GM12878 (cell line): ENCODE data around the gene NCKAP5. TPM values are rescaled to one million over a fixed set of nuclear protein-coding genes. Genes with fewer than 3 reads are reported as not detected.
A peak's percentile ranks its signal among the peaks of the same experiment; 100 is the strongest.

Experiments used
- ATAC-seq: fragments of 200-7000 bp; cut with Tn5 transposase; 3 replicates; pipeline ENCODE4 v1.9.1; 2020; ENCODE audit warnings: mild to moderate bottlenecking, moderate library complexity
- BruUV-seq: library from RNA; stranded (reverse); fragments of 400-500 nt; replicated peaks from 2 replicates; lab custom pipeline; 2021; lab: Mats Ljungman, UMichigan
- CTCF ChIA-PET: fragments of 300-600 bp; sonication (Branson Sonifier 250); formaldehyde crosslinking; extraction: SDS; loops from one replicate; lab custom pipeline; 2021; ENCODE audit warnings: inconsistent platforms; lab: Yijun Ruan, JAX
- POLR2A ChIA-PET: fragments of 350-600 bp; formaldehyde crosslinking; extraction: SDS; loops from one replicate; lab custom pipeline; 2021; ENCODE audit warnings: inconsistent platforms; lab: Charles Lee
- RAD21 ChIA-PET: fragments of 300-600 bp; sonication (Branson Sonifier 250); formaldehyde crosslinking; loops from one replicate; lab custom pipeline; 2023; ENCODE audit warnings: antibody characterized with exemption; ENCODE audit not compliant: unreplicated experiment; lab: Charles Lee
- SMC1A ChIA-PET: fragments of 300-600 bp; sonication (Branson Sonifier 250); formaldehyde crosslinking; loops from one replicate; lab custom pipeline; 2023; ENCODE audit not compliant: unreplicated experiment, uncharacterized antibody; lab: Charles Lee
- DNase-seq: peaks from one replicate; pipeline ENCODE4 v3.0.0-alpha.2; 2011; ENCODE audit warnings: low read depth, low spot score
- FAIRE-seq: peaks from 3 replicates; lab custom pipeline; 2011; peaks lifted over from hg19 to GRCh38; lab: Jason Lieb, UNC
- H2AFZ ChIP-seq: 2 replicates; pipeline ENCODE4 v1.6.0; 2011; ENCODE audit warnings: low read depth, low read length, control low read depth; ENCODE audit not compliant: control insufficient read depth
- H3K27ac ChIP-seq: 2 replicates; pipeline ENCODE4 v1.5.1; 2011; ENCODE audit warnings: control low read depth; ENCODE audit not compliant: control insufficient read depth, insufficient read depth
- H3K27me3 ChIP-seq, 2 experiments: replicated peaks in 1 of 2; 2 replicates each; pipeline versions ENCODE4 v1.6.0 to v1.6.1; 2011; ENCODE audit warnings: low read length in 1 of 2; ENCODE audit not compliant: control insufficient read depth in 2 of 2, insufficient read depth in 2 of 2
- H3K36me3 ChIP-seq, 2 experiments: 2 replicates each; pipeline ENCODE4 v1.5.1; 2011; ENCODE audit warnings: low read length in 1 of 2; ENCODE audit not compliant: control insufficient read depth in 2 of 2, insufficient read depth in 2 of 2
- H3K4me1 ChIP-seq: 2 replicates; pipeline ENCODE4 v1.6.1; 2011; ENCODE audit warnings: mild to moderate bottlenecking, low read length, moderate library complexity, mixed read lengths; ENCODE audit not compliant: control insufficient read depth, insufficient read depth
- H3K4me2 ChIP-seq: 2 replicates; pipeline ENCODE4 v1.6.0; 2011; ENCODE audit warnings: control low read depth; ENCODE audit not compliant: control insufficient read depth, insufficient read depth
- H3K4me3 ChIP-seq: fragments of 200-600 bp; sonication (generic); 2 replicates; pipeline ENCODE4 v1.5.1; 2016
- H3K79me2 ChIP-seq: 2 replicates; pipeline ENCODE4 v1.6.0; 2011; ENCODE audit warnings: low read length; ENCODE audit not compliant: control insufficient read depth, insufficient read depth
- H3K9ac ChIP-seq: 2 replicates; pipeline ENCODE4 v1.8.0; 2011; ENCODE audit warnings: low read length, control low read depth, mixed read lengths; ENCODE audit not compliant: control insufficient read depth, insufficient read depth
- H3K9me3 ChIP-seq: replicated peaks from 3 replicates; pipeline ENCODE4 v1.5.1; 2011; ENCODE audit warnings: mild to moderate bottlenecking, low read length; ENCODE audit not compliant: control insufficient read depth, insufficient read depth
- H4K20me1 ChIP-seq: 2 replicates; pipeline ENCODE4 v1.6.0; 2011; ENCODE audit not compliant: control insufficient read depth, insufficient read depth
- CBFB ChIP-seq: IDR thresholded peaks from 2 replicates; pipeline ENCODE4 v1.6.1; 2016; ENCODE audit warnings: antibody characterized with exemption, low read depth
- E4F1 ChIP-seq: fragments of 450-650 bp; IDR thresholded peaks from 2 replicates; pipeline ENCODE4 v1.6.1; 2018; ENCODE audit warnings: borderline replicate concordance, mild to moderate bottlenecking; ENCODE audit not compliant: partially characterized antibody
- EGR1 ChIP-seq, 2 experiments: IDR thresholded peaks; 1 replicate in 1 of 2; 2 replicates in 1 of 2; pipeline ENCODE4 v1.6.1; 2011 to 2012; ENCODE audit warnings: low read depth in 2 of 2, low read length in 2 of 2, borderline replicate concordance in 1 of 2, mild to moderate bottlenecking in 1 of 2, moderate library complexity in 1 of 2
- ELK1 ChIP-seq: IDR thresholded peaks from 2 replicates; pipeline ENCODE4 v1.6.1; 2012; ENCODE audit warnings: low read depth, low read length, improper control_type of control experiment
- HDAC6 ChIP-seq: fragments of 200-600 bp; sonication (generic); IDR thresholded peaks from one replicate; pipeline ENCODE4 v1.8.0; 2017; ENCODE audit warnings: antibody characterized with exemption; ENCODE audit not compliant: unreplicated experiment
- IRF4 ChIP-seq: IDR thresholded peaks from 2 replicates; pipeline ENCODE4 v1.6.1; 2011; ENCODE audit warnings: low read depth, low read length
- JUND ChIP-seq: IDR thresholded peaks from 2 replicates; pipeline ENCODE4 v1.6.1; 2012; ENCODE audit warnings: low read depth, mild to moderate bottlenecking, low read length, improper control_type of control experiment, moderate library complexity
- KDM1A ChIP-seq: fragments of 200-600 bp; sonication (generic); IDR thresholded peaks from 2 replicates; pipeline ENCODE4 v1.6.1; 2016; ENCODE audit warnings: borderline replicate concordance
- MEF2B ChIP-seq: fragments of 450-650 bp; IDR thresholded peaks from 2 replicates; pipeline ENCODE4 v1.6.1; 2018; ENCODE audit warnings: mild to moderate bottlenecking, moderate library complexity; ENCODE audit not compliant: partially characterized antibody, poor library complexity, severe bottlenecking
- NFIC ChIP-seq: IDR thresholded peaks from 2 replicates; pipeline ENCODE4 v1.6.1; 2012; ENCODE audit warnings: low read depth, mild to moderate bottlenecking, inconsistent platforms, low read length, moderate library complexity
- POLR2A ChIP-seq: IDR thresholded peaks from 2 replicates; pipeline ENCODE4 v1.6.1; 2011; ENCODE audit warnings: low read depth, mild to moderate bottlenecking, low read length
- POU2F2 ChIP-seq: IDR thresholded peaks from 3 replicates; pipeline ENCODE4 v1.6.1; 2011; ENCODE audit warnings: low read depth, mild to moderate bottlenecking, low read length, borderline replicate concordance
- SMARCA5 ChIP-seq: fragments of 450-650 bp; IDR thresholded peaks from 2 replicates; pipeline ENCODE4 v1.6.1; 2017; ENCODE audit warnings: mild to moderate bottlenecking
- SREBF1 ChIP-seq: IDR thresholded peaks from 2 replicates; pipeline ENCODE4 v1.6.1; 2012; ENCODE audit warnings: mild to moderate bottlenecking, low read length
- SUZ12 ChIP-seq: fragments of 200-600 bp; sonication (generic); IDR thresholded peaks from one replicate; pipeline ENCODE4 v1.6.1; 2018; ENCODE audit warnings: antibody characterized with exemption, mild to moderate bottlenecking; ENCODE audit not compliant: unreplicated experiment
- TARDBP ChIP-seq: IDR thresholded peaks from 2 replicates; pipeline ENCODE4 v1.6.1; 2016; ENCODE audit warnings: borderline replicate concordance
- TCF12 ChIP-seq: IDR thresholded peaks from 2 replicates; pipeline ENCODE4 v1.6.1; 2011; ENCODE audit warnings: low read depth, mild to moderate bottlenecking, low read length
- YBX1 ChIP-seq: fragments of 450-650 bp; IDR thresholded peaks from 2 replicates; pipeline ENCODE4 v1.6.1; 2016; ENCODE audit warnings: antibody characterized with exemption
- YY1 ChIP-seq: IDR thresholded peaks from 2 replicates; pipeline ENCODE4 v1.6.1; 2011; ENCODE audit warnings: low read depth, mild to moderate bottlenecking, low read length
- ZNF217 ChIP-seq: fragments of 450-650 bp; IDR thresholded peaks from 2 replicates; pipeline ENCODE4 v1.6.1; 2017; ENCODE audit warnings: antibody characterized with exemption, mild to moderate bottlenecking
- WGBS: methylation state at CpG from one replicate; pipeline ENCODE4 v1.1.6; 2016; ENCODE audit warnings: low lambda C conversion rate; ENCODE audit not compliant: insufficient replicate concordance, insufficient coverage; ENCODE audit errors: missing lambda C conversion rate; 5-methylcytosine and 5-hydroxymethylcytosine counted together
- in situ Hi-C: fragments of 300-500 bp; cut with MboI; formaldehyde crosslinking; loops from 9 replicates; pipeline ENCODE4 v1.14.3; 2018; ENCODE audit warnings: mixed read lengths
- intact Hi-C: fragments of 100-400 bp; cut with micrococcal nuclease; formaldehyde crosslinking; loops from one replicate; pipeline ENCODE4 v1.14.2; 2022; ENCODE audit not compliant: unreplicated experiment
- polyA plus RNA-seq, 11 experiments: library from polyadenylated mRNA; depleted of rRNA in 4 of 11; unstranded in 6 of 11; stranded (reverse) in 5 of 11; fragments of >200 nt; fragmentation: Nextera tagmentation in 4 of 11; fragmentation: Illumina TruSeq in 1 of 11; extraction: Ambion mirVana in 4 of 11; extraction: Trizol in 1 of 11; gene quantifications; 1 replicate in 1 of 11; 2 replicates in 10 of 11; pipeline versions ENCODE4 v1.2.1 to v1.2.3, GENCODE V29; 2011 to 2016; ENCODE audit warnings: inconsistent platforms in 2 of 11, missing spikeins in 2 of 11, low read depth in 1 of 11
- total RNA-seq, 4 experiments: library from RNA; depleted of rRNA in 3 of 4; stranded (reverse); fragments of >200 nt in 3 of 4; fragmentation: Illumina TruSeq in 1 of 4; extraction: Trizol in 1 of 4; gene quantifications; 2 replicates each; pipeline versions ENCODE4 v1.2.1 to v1.2.3, GENCODE V29; 2013 to 2021

The NCKAP5 gene
- total and polyA plus RNA-seq, 10 of the 15 experiments (the other 5 are each of a cell fraction or from before 2014, with no cell fraction given) = 0.06 to 0.44 (median 0.16) TPM

GRCh38 chr2:132715386-132716351, 852.6 kb downstream of the NCKAP5 start (continued):
- TF ChIP-seq MEF2B (peak; percentile 45), SMARCA5 (no peak)

GRCh38 chr2:132703396-132703795, 864.9 kb downstream of the NCKAP5 start:
- DNase-seq (no peak), FAIRE-seq (no peak), ATAC-seq (no peak)
- no peaks in the 10 kb centered on the region for H3K4me1 ChIP-seq
- WGBS = 72% methylated on average over 4 of the region's 4 CpGs
- H3K27ac ChIP-seq = no peak overlapping the region
- no peak overlapping the region for H3K4me2 ChIP-seq
- POLR2A ChIA-PET = no interaction called here
- in situ Hi-C loops (no loop called here), intact Hi-C loops (no loop called here)
- CTCF ChIA-PET = no interaction called here
- no peaks in the 10 kb centered on the region for H3K9me3 ChIP-seq
- BruUV-seq = no TSS peak
- RAD21 ChIA-PET = no interaction called here
- H3K36me3 ChIP-seq = no peaks in the 10 kb centered on the region
- H3K4me3 ChIP-seq = no peak overlapping the region
- no peaks in the 10 kb centered on the region for H4K20me1 ChIP-seq
- no peak overlapping the region for H3K9ac ChIP-seq
- no peaks in the 10 kb centered on the region; a peak in 1 of 4 replicates for H3K27me3 ChIP-seq
- SMC1A ChIA-PET = interaction anchor here (1.0 kb wide), 1 partner anchor 11 kb away, joined by 3 read pairs; no protein-coding TSS in a partner anchor
- no peak for TF ChIP-seq EGR1 (IDR thresholded peaks at IDR 0.05; ENCODE audit: borderline replicate concordance in 1 of 2, low read depth in 2 of 2, low read length in 2 of 2)
- no peak for TF ChIP-seq NFIC
- no peak for TF ChIP-seq YY1
- no peak for TF ChIP-seq CBFB
- TF ChIP-seq JUND = no peak
- no peak for TF ChIP-seq ELK1
- no peak for TF ChIP-seq KDM1A
- TF ChIP-seq POU2F2 = no peak
- TF ChIP-seq E4F1 = no peak
- TF ChIP-seq HDAC6 = no peak
- no peak for TF ChIP-seq SUZ12
- no peak for TF ChIP-seq YBX1
- no peak for TF ChIP-seq IRF4
- TF ChIP-seq TCF12 = no peak
- no peak for TF ChIP-seq ZNF217
- TF ChIP-seq TARDBP = no peak
- TF ChIP-seq SREBF1 = no peak
- TF ChIP-seq POLR2A = no peak
- no peak overlapping the region for H2AFZ ChIP-seq
- H3K79me2 ChIP-seq = no peaks in the 10 kb centered on the region
